HUES48 (cell line): ENCODE data around the gene ADNP2.
"Not testable (repeated sequence)": the region's sequence is repeated elsewhere in the genome, so short reads cannot be mapped to it uniquely, and the experiment has no call there.

Experiments used
- H3K27ac ChIP-seq: one replicate; pipeline ENCODE4 v1.7.0; 2013; ENCODE audit warnings: low read depth, low read length, inconsistent platforms
- H3K27me3 ChIP-seq: 2 replicates; pipeline ENCODE4 v1.6.1; 2013; ENCODE audit warnings: mild to moderate bottlenecking, low read length; ENCODE audit not compliant: control insufficient read depth, insufficient read depth
- H3K36me3 ChIP-seq: 2 replicates; pipeline ENCODE4 v1.6.1; 2013; ENCODE audit warnings: low read length; ENCODE audit not compliant: control insufficient read depth, insufficient read depth
- H3K4me1 ChIP-seq: 2 replicates; pipeline ENCODE4 v1.6.1; 2013; ENCODE audit warnings: mild to moderate bottlenecking, low read length; ENCODE audit not compliant: control insufficient read depth, insufficient read depth
- H3K4me3 ChIP-seq: 2 replicates; pipeline ENCODE4 v1.5.1; 2013; ENCODE audit warnings: mild to moderate bottlenecking, low read depth, low read length
- H3K9ac ChIP-seq: 2 replicates; pipeline ENCODE4 v1.6.1; 2013; ENCODE audit warnings: mild to moderate bottlenecking, low read depth, low read length, moderate library complexity
- H3K9me3 ChIP-seq: 2 replicates; pipeline ENCODE4 v1.6.1; 2013; ENCODE audit warnings: low read length; ENCODE audit not compliant: control insufficient read depth, insufficient read depth

Gene ADNP2

GRCh38 chr18:80164727-80165355 lies 55.8 kb downstream of the ADNP2 start:
- not testable (repeated sequence) for H3K4me3 ChIP-seq, H3K36me3 ChIP-seq, H3K4me1 ChIP-seq, H3K27ac ChIP-seq, H3K27me3 ChIP-seq, H3K9me3 ChIP-seq, H3K9ac ChIP-seq

GRCh38 chr18:80166240-80166639 lies 57.2 kb downstream of the ADNP2 start:
- peaks cover 4% of the 10 kb centered on the region; the same call in 1 of the 2 replicates for H3K9me3 ChIP-seq
- no peaks in the 10 kb centered on the region for H3K4me1 ChIP-seq
- H3K27ac ChIP-seq: no peak overlapping the region
- no peak overlapping the region for H3K9ac ChIP-seq
- no peak overlapping the region for H3K4me3 ChIP-seq
- no peaks in the 10 kb centered on the region for H3K27me3 ChIP-seq
- peaks cover 3% of the 10 kb centered on the region; the same call in 1 of the 2 replicates for H3K36me3 ChIP-seq

GRCh38 chr18:80166725-80167124 lies 57.7 kb downstream of the ADNP2 start:
- no peak overlapping the region for H3K9ac ChIP-seq
- H3K9me3 ChIP-seq: peaks cover 4% of the 10 kb centered on the region; the same call in 1 of the 2 replicates
- no peak overlapping the region for H3K27ac ChIP-seq
- H3K27me3 ChIP-seq: no peaks in the 10 kb centered on the region
- H3K4me3 ChIP-seq: no peak overlapping the region
- no peaks in the 10 kb centered on the region for H3K4me1 ChIP-seq
- peaks cover 3% of the 10 kb centered on the region; the same call in 1 of the 2 replicates for H3K36me3 ChIP-seq

- peaks cover 2% of the 10 kb centered on the region; the same call in 1 of the 2 replicates for H3K36me3 ChIP-seq
- H3K27ac ChIP-seq: no peak overlapping the region
These were observed 58.3 kb downstream of the ADNP2 start for GRCh38 chr18:80167331-80167730.

GRCh38 chr18:80167931-80168330 lies 58.9 kb downstream of the ADNP2 start:
- H3K9me3 ChIP-seq: peaks cover 4% of the 10 kb centered on the region; the same call in 1 of the 2 replicates
- H3K36me3 ChIP-seq: no peaks in the 10 kb centered on the region
- no peak overlapping the region for H3K9ac ChIP-seq
- H3K27me3 ChIP-seq: no peaks in the 10 kb centered on the region
- H3K4me1 ChIP-seq: no peaks in the 10 kb centered on the region
- H3K4me3 ChIP-seq: no peak overlapping the region
- H3K27ac ChIP-seq: no peak overlapping the region

More at GRCh38 chr18:80167331-80167730, 58.3 kb downstream of the ADNP2 start:
- Histone ChIP-seq H3K27me3 (no peaks in the 10 kb centered on the region), H3K9ac (no peak overlapping the region), H3K9me3 (peaks cover 4% of the 10 kb centered on the region; the same call in 1 of the 2 replicates), H3K4me3 (no peak overlapping the region), H3K4me1 (no peaks in the 10 kb centered on the region)

GRCh38 chr18:80168346-80168745 lies 59.3 kb downstream of the ADNP2 start:
- H3K9me3 ChIP-seq: peaks cover 4% of the 10 kb centered on the region; the same call in 1 of the 2 replicates
- H3K27me3 ChIP-seq: no peaks in the 10 kb centered on the region
- no peaks in the 10 kb centered on the region for H3K4me1 ChIP-seq
- H3K27ac ChIP-seq: no peak overlapping the region
- H3K4me3 ChIP-seq: no peak overlapping the region
- H3K9ac ChIP-seq: no peak overlapping the region
- no peaks in the 10 kb centered on the region for H3K36me3 ChIP-seq

- no peak overlapping the region for H3K27ac ChIP-seq
- no peak overlapping the region for H3K9ac ChIP-seq
These were observed 59.9 kb downstream of the ADNP2 start for GRCh38 chr18:80168982-80169381.

GRCh38 chr18:80169607-80170006 lies 60.5 kb downstream of the ADNP2 start:
- Histone ChIP-seq H3K4me1 (no peaks in the 10 kb centered on the region), H3K27ac (no peak overlapping the region), H3K36me3 (no peaks in the 10 kb centered on the region), H3K9me3 (peaks cover 4% of the 10 kb centered on the region; the same call in 1 of the 2 replicates), H3K4me3 (no peak overlapping the region), H3K27me3 (no peaks in the 10 kb centered on the region), H3K9ac (no peak overlapping the region)

More at GRCh38 chr18:80168982-80169381, 59.9 kb downstream of the ADNP2 start:
- Histone ChIP-seq H3K27me3 (no peaks in the 10 kb centered on the region), H3K9me3 (peaks cover 4% of the 10 kb centered on the region; the same call in 1 of the 2 replicates), H3K4me1 (no peaks in the 10 kb centered on the region), H3K4me3 (no peak overlapping the region), H3K36me3 (no peaks in the 10 kb centered on the region)

GRCh38 chr18:80170395-80171053 lies 61.5 kb downstream of the ADNP2 start:
- Histone ChIP-seq H3K4me3 (no peak overlapping the region), H3K9ac (no peak overlapping the region), H3K27ac (no peak overlapping the region), H3K4me1 (no peaks in the 10 kb centered on the region), H3K27me3 (no peaks in the 10 kb centered on the region), H3K36me3 (no peaks in the 10 kb centered on the region), H3K9me3 (no peaks in the 10 kb centered on the region)

GRCh38 chr18:80171054-80171872 lies 62.2 kb downstream of the ADNP2 start:
- no peak overlapping the region for H3K27ac ChIP-seq
- H3K4me3 ChIP-seq: no peak overlapping the region
- no peaks in the 10 kb centered on the region for H3K27me3 ChIP-seq
- H3K9ac ChIP-seq: no peak overlapping the region
- no peaks in the 10 kb centered on the region for H3K36me3 ChIP-seq
- H3K9me3 ChIP-seq: no peaks in the 10 kb centered on the region
- no peaks in the 10 kb centered on the region for H3K4me1 ChIP-seq
